GM18858 (cell line): Measurements from ENCODE around the gene AADACL2.
"Not testable (repeated sequence)": the region's sequence is repeated elsewhere in the genome, so short reads cannot be mapped to it uniquely, and the experiment has no call there.

Experiments used
- ATAC-seq: cut with Tn5 transposase; IDR thresholded peaks from one replicate; pipeline ENCODE4 v1.9.1; 2021; ENCODE audit not compliant: unreplicated experiment

The AADACL2 gene

GRCh38 chr3:151765685-151766084, 32.0 kb downstream of the AADACL2 start:
- no peak for ATAC-seq

GRCh38 chr3:151766454-151766853, 32.7 kb downstream of the AADACL2 start:
- no peak for ATAC-seq

GRCh38 chr3:151768393-151768930, 34.7 kb downstream of the AADACL2 start:
- ATAC-seq = no peak

GRCh38 chr3:151769175-151769574, 35.4 kb downstream of the AADACL2 start:
- no peak for ATAC-seq

- ATAC-seq = no peak
Observed at GRCh38 chr3:151770956-151771355, 37.2 kb downstream of the AADACL2 start.

GRCh38 chr3:151772825-151773480, 39.2 kb downstream of the AADACL2 start:
- no peak for ATAC-seq

GRCh38 chr3:151774235-151774634, 40.5 kb downstream of the AADACL2 start:
- no peak for ATAC-seq

- ATAC-seq = no peak
Observed at GRCh38 chr3:151774910-151775309, 41.2 kb downstream of the AADACL2 start.

GRCh38 chr3:151775314-151776258, 41.9 kb downstream of the AADACL2 start:
- ATAC-seq = no peak

GRCh38 chr3:151776259-151776740, 42.6 kb downstream of the AADACL2 start:
- no peak for ATAC-seq

- ATAC-seq = no peak
Observed at GRCh38 chr3:151777880-151778279, 44.2 kb downstream of the AADACL2 start.

GRCh38 chr3:151787626-151788025, 53.9 kb downstream of the AADACL2 start:
- no peak for ATAC-seq

- no peak for ATAC-seq
Observed at GRCh38 chr3:151788401-151788800, 54.7 kb downstream of the AADACL2 start.

- ATAC-seq = no peak
Observed at GRCh38 chr3:151789853-151790463, 56.2 kb downstream of the AADACL2 start.

- not testable (repeated sequence) for ATAC-seq
Observed at GRCh38 chr3:151790763-151791162, 57.0 kb downstream of the AADACL2 start.

- no peak for ATAC-seq
Observed at GRCh38 chr3:151792411-151792810, 58.7 kb downstream of the AADACL2 start.

GRCh38 chr3:151793636-151794035, 59.9 kb downstream of the AADACL2 start:
- no peak for ATAC-seq

GRCh38 chr3:151794080-151794479, 60.4 kb downstream of the AADACL2 start:
- no peak for ATAC-seq

- ATAC-seq = no peak
Observed at GRCh38 chr3:151795276-151795675, 61.5 kb downstream of the AADACL2 start.

GRCh38 chr3:151796105-151796680, 62.5 kb downstream of the AADACL2 start:
- no peak for ATAC-seq

GRCh38 chr3:151798466-151798865, 64.7 kb downstream of the AADACL2 start:
- no peak for ATAC-seq
